Uterus (tissue), 4 donors: ENCODE data around the gene NRDE2. TPM values are rescaled to one million over a fixed set of nuclear protein-coding genes. Genes with fewer than 3 reads are reported as not detected.
A peak's percentile ranks its signal among the peaks of the same experiment; 100 is the strongest.
"Not testable (repeated sequence)": the region's sequence is repeated elsewhere in the genome, so short reads cannot be mapped to it uniquely, and the experiment has no call there.

Experiments used
- DNase-seq, 2 donors: peaks; one replicate each; pipeline ENCODE4 v3.0.0-alpha.2; 2019 to 2020
- H3K27ac ChIP-seq, 2 donors: fragments of 200-600 bp; sonication (generic); 1 replicate in 1 of 2; 2 replicates in 1 of 2; pipeline ENCODE4 v1.5.1; 2016 to 2018
- H3K27me3 ChIP-seq, 2 donors: fragments of 200-600 bp; sonication (generic); one replicate each; pipeline ENCODE4 v1.5.1; 2018 to 2019; ENCODE audit warnings: control low read depth in 1 of 2
- H3K36me3 ChIP-seq, 2 donors: fragments of 200-600 bp; sonication (generic); one replicate each; pipeline ENCODE4 v1.5.1; 2019; ENCODE audit warnings: control low read depth in 1 of 2
- H3K4me1 ChIP-seq, 2 donors: fragments of 200-600 bp; sonication (generic); one replicate each; pipeline ENCODE4 v1.5.1; 2018 to 2019; ENCODE audit warnings: control low read depth in 1 of 2
- H3K4me3 ChIP-seq, 2 donors: fragments of 200-600 bp; sonication (generic); 1 replicate in 1 of 2; 2 replicates in 1 of 2; pipeline ENCODE4 v1.5.1; 2018 to 2019; ENCODE audit warnings: mild to moderate bottlenecking in 1 of 2
- H3K9me3 ChIP-seq, 2 donors: fragments of 200-600 bp; sonication (generic); one replicate each; pipeline ENCODE4 v1.5.1; 2019; ENCODE audit warnings: control low read depth in 1 of 2
- POLR2A ChIP-seq, 2 donors: fragments of 450-650 bp; IDR thresholded peaks; one replicate each; pipeline ENCODE4 v1.6.1; 2016; ENCODE audit warnings: antibody characterized with exemption in 2 of 2, mild to moderate bottlenecking in 1 of 2, moderate library complexity in 1 of 2
- intact Hi-C: fragments of 100-400 bp; cut with DNase I; formaldehyde crosslinking; loops from one replicate; pipeline ENCODE4 v1.15.1; 2023; ENCODE audit warnings: low total_unique reads
- total RNA-seq, 4 donors: library from RNA; depleted of rRNA in 3 of 4; stranded (reverse); fragments of >200 nt in 3 of 4; gene quantifications; one replicate each; pipeline versions ENCODE4 v1.1.0 to v1.2.4, GENCODE V29; 2014 to 2023
- TF ChIP-seq, protein P1 (sequence below), 4 experiments: fragments of 200-600 bp in 2 of 4; fragments of 450-650 bp in 2 of 4; sonication (generic) in 2 of 4; IDR thresholded peaks; one replicate each; pipeline ENCODE4 v1.5.1; 2016 to 2019; ENCODE audit warnings: antibody characterized with exemption in 4 of 4, mild to moderate bottlenecking in 2 of 4, moderate library complexity in 1 of 4
- donor health status: DM: yes; HTN: yes; CAD: no.

NRDE2 gene
- total RNA-seq, 4 donors from 2014 or later, result 2.1 to 31.1 (median 27.0) TPM

DNA sequence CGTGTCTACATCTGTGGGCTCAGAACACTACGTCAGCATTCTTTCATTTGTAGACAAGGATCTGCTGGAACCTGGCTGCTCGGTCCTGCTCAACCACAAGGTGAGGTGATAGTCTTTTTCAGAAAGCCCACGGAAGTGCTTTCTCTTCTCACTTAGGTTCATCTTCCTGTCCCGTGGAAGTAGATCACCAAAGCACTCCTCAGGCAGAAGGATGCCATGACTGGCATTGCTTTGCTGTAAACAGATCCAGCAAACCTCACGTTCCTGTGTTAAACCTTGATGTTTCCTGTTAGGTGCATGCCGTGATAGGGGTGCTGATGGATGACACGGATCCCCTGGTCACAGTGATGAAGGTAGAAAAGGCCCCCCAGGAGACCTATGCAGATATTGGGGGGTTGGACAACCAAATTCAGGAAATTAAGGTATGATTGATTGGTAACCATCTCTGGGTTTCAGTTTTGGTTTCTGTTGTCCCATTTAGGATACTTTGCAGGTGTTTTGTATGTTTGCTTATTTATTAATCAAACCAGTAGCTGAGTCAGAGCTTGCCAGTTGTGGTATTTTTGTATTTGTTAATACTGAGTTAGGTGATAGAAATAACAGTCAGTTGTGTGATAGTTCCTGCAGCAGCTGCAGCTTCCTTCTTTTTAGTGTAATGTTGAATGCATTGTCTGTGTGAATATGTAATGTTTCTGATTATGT is 67.8 kb downstream of the NRDE2 start:
- intact Hi-C loops, result no loop called here
- TF ChIP-seq POLR2A (IDR thresholded peaks at IDR 0.05), result no peak
- TF ChIP-seq, protein P1, sequence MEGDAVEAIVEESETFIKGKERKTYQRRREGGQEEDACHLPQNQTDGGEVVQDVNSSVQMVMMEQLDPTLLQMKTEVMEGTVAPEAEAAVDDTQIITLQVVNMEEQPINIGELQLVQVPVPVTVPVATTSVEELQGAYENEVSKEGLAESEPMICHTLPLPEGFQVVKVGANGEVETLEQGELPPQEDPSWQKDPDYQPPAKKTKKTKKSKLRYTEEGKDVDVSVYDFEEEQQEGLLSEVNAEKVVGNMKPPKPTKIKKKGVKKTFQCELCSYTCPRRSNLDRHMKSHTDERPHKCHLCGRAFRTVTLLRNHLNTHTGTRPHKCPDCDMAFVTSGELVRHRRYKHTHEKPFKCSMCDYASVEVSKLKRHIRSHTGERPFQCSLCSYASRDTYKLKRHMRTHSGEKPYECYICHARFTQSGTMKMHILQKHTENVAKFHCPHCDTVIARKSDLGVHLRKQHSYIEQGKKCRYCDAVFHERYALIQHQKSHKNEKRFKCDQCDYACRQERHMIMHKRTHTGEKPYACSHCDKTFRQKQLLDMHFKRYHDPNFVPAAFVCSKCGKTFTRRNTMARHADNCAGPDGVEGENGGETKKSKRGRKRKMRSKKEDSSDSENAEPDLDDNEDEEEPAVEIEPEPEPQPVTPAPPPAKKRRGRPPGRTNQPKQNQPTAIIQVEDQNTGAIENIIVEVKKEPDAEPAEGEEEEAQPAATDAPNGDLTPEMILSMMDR (IDR thresholded peaks at IDR 0.05), result no peak
- no peaks in the 10 kb centered on the region for H3K9me3 ChIP-seq
- no peak overlapping the region for H3K4me3 ChIP-seq
- H3K27me3 ChIP-seq, result no peaks in the 10 kb centered on the region
- H3K4me1 ChIP-seq, result no peaks in the 10 kb centered on the region
- H3K36me3 ChIP-seq, result no peaks in the 10 kb centered on the region
- no peak for DNase-seq
- H3K27ac ChIP-seq, result no peak overlapping the region

DNA sequence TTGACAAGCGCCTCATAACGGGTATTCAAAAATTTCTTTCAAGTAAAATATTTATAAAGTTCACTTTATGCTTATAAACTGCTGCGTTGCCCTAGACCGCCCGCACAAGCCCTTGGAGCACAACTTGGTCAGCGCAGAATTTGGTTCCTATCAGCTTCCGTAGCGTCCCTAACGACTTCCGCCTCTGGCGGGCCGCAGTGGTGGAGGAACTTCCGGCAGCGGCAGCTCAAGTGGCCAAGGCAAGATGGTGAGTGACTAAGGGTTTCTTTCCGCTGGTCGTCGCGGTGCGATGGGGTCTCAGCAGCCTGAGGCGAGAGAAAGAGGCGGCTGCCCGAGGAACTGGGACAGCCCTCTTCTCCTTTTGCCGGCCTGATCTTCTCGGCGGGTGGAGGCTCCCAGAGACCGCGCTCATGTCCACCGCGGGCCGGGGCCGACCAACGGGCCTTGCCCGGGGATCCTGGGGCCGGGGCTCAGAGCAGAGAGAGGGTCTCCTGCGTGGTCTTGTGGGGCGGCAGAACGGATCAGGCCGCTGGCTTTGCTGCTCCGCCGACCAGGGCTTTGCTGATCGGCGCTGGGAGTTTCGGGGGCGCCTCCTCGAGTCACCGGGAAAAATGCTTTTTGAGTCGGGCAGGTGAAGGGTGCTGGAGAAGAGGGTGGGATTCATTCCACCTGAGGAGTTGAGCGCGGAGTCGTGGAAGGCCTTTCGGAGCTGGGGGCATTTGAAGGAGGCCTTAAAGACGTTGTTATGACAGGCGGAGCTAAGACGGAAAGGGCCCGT is 75.2 kb downstream of the NRDE2 start, which contains the start of gene PSMC1:
TSS of gene PSMC1 (plus strand) at position 200 of the 778 bp plus-strand sequence. CDS start at position 245, 45 bp downstream.
- DNase-seq, result peak; percentile 89
- Histone ChIP-seq H3K4me1 (peaks cover 0 to 4% of the 10 kb centered on the region in 2 donors), H3K4me3 (peak within 1 kb of the TSS; percentile 75 to 96), H3K27me3 (no peaks in the 10 kb centered on the region), H3K27ac (peak within 1 kb of the TSS; percentile 79 to 81), H3K36me3 (no peaks in the 10 kb centered on the region), H3K9me3 (no peaks in the 10 kb centered on the region)
- intact Hi-C loops, result no loop called here
- no peak for TF ChIP-seq POLR2A (IDR thresholded peaks at IDR 0.05)
- TF ChIP-seq, protein P1 (IDR thresholded peaks at IDR 0.05), result peak in 2 of 4 experiments; percentile 19 to 22

DNA sequence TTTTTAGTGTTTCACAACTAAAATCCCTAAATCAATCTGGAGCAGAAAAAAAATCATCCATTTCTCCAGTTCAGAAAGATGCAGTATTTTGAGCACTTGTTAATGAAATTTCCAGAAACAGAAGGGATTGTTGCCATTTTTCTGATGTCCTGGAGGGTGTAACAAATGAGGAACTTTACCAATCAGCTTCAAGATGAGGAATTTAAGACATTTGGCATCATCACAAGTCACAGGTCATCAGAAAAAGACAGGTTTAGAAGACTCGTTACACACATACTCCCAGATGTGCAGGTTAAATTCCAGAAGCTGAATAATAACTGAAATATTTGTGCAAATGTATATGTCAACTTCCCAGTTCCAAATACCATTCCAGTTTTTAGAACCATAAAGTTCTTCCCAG is 75.9 kb downstream of the NRDE2 start:
- Histone ChIP-seq H3K4me1 (peaks cover 0 to 4% of the 10 kb centered on the region in 2 donors), H3K4me3 (peak overlapping the region; percentile 75 to 96), H3K27ac (peak overlapping the region; percentile 79 to 81), H3K27me3 (no peaks in the 10 kb centered on the region), H3K36me3 (no peaks in the 10 kb centered on the region), H3K9me3 (no peaks in the 10 kb centered on the region)
- TF ChIP-seq, protein P1 (IDR thresholded peaks at IDR 0.05), result no peak
- no peak for TF ChIP-seq POLR2A (IDR thresholded peaks at IDR 0.05)
- no peak for DNase-seq
- intact Hi-C loops, result no loop called here

DNA sequence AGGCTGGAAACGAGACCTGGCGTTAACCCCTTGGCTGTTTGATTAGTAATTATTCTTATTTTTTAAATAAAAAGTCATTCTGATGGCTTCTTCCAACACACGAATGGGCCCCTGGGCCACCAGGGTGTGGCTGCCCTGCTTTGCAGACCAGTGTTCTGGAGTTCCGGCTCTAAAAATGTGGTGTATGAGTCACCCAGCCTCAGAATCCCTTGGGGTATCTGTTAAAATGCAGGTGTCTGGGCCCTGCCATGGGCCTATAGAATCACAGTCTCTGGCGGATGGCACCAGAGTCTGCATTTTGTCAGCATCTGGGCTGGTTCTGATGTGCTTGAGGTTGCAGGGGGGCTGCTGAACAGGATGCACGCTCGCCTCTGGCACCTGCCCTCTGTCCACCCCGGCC is 77.9 kb downstream of the NRDE2 start:
- DNase-seq, result no peak
- no peaks in the 10 kb centered on the region for H3K36me3 ChIP-seq
- no peak overlapping the region for H3K27ac ChIP-seq
- no peaks in the 10 kb centered on the region for H3K9me3 ChIP-seq
- H3K4me3 ChIP-seq, result no peak overlapping the region
- no peaks in the 10 kb centered on the region for H3K27me3 ChIP-seq
- peaks cover 0 to 4% of the 10 kb centered on the region in 2 donors for H3K4me1 ChIP-seq
- intact Hi-C loops, result no loop called here
- TF ChIP-seq POLR2A (IDR thresholded peaks at IDR 0.05), result no peak
- TF ChIP-seq, protein P1 (IDR thresholded peaks at IDR 0.05), result no peak

DNA sequence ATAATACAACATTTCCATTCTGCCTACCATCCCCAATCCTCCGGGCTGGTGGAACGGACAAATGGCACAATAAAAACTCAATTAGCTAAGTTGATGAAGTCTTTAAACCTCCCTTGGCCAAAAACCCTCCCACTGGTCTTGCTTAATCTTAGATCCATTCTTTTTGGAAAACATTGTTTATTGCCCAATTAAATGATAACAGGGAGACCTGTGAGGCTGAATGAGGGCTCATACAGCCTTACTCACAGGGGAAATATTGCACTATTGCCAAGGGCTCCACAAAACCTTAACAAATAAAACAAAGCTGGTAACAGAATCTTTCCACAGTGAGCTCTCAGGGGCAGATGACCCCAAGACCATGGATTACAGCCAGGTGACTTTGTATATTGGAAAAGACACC is 83.1 kb downstream of the NRDE2 start:
- Histone ChIP-seq H3K27me3 (no peaks in the 10 kb centered on the region), H3K4me1 (no peaks in the 10 kb centered on the region), H3K4me3 (no peak overlapping the region), H3K9me3 (no peaks in the 10 kb centered on the region), H3K27ac (no peak overlapping the region), H3K36me3 (no peaks in the 10 kb centered on the region)
- no peak for TF ChIP-seq POLR2A (IDR thresholded peaks at IDR 0.05)
- TF ChIP-seq, protein P1 (IDR thresholded peaks at IDR 0.05), result no peak
- intact Hi-C loops, result no loop called here
- DNase-seq, result no peak

DNA sequence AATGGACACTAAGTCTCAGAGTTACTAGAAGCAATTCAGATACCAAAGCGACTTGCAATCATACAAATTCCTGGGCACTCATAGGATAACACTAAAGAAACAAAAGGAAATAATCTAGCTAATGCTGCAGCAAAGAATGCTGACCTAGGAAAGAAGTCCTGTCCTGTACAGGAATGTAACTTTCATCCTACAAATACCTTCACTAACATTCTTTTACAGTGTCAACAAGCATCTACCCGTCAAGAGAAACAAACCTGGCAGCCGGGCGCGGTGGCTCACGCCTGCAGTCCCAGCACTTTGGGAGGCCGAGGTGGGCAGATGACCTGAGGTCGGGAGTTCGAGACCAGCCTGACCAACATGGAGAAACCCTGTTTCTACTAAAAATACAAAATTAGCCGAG is 84.3 kb downstream of the NRDE2 start:
- H3K9me3 ChIP-seq, H3K27ac ChIP-seq, H3K36me3 ChIP-seq, H3K27me3 ChIP-seq, H3K4me1 ChIP-seq, intact Hi-C loops, H3K4me3 ChIP-seq, DNase-seq: not testable (repeated sequence)
